HG02571 (cell line): Measurements from ENCODE around the gene KMT2D.

Experiments
- ATAC-seq: cut with Tn5 transposase; IDR thresholded peaks from one replicate; pipeline ENCODE4 v1.9.1; 2021; ENCODE audit warnings: mild to moderate bottlenecking, moderate library complexity; ENCODE audit not compliant: unreplicated experiment

The KMT2D gene, protein sequence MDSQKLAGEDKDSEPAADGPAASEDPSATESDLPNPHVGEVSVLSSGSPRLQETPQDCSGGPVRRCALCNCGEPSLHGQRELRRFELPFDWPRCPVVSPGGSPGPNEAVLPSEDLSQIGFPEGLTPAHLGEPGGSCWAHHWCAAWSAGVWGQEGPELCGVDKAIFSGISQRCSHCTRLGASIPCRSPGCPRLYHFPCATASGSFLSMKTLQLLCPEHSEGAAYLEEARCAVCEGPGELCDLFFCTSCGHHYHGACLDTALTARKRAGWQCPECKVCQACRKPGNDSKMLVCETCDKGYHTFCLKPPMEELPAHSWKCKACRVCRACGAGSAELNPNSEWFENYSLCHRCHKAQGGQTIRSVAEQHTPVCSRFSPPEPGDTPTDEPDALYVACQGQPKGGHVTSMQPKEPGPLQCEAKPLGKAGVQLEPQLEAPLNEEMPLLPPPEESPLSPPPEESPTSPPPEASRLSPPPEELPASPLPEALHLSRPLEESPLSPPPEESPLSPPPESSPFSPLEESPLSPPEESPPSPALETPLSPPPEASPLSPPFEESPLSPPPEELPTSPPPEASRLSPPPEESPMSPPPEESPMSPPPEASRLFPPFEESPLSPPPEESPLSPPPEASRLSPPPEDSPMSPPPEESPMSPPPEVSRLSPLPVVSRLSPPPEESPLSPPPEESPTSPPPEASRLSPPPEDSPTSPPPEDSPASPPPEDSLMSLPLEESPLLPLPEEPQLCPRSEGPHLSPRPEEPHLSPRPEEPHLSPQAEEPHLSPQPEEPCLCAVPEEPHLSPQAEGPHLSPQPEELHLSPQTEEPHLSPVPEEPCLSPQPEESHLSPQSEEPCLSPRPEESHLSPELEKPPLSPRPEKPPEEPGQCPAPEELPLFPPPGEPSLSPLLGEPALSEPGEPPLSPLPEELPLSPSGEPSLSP (N-terminal part only)

DNA sequence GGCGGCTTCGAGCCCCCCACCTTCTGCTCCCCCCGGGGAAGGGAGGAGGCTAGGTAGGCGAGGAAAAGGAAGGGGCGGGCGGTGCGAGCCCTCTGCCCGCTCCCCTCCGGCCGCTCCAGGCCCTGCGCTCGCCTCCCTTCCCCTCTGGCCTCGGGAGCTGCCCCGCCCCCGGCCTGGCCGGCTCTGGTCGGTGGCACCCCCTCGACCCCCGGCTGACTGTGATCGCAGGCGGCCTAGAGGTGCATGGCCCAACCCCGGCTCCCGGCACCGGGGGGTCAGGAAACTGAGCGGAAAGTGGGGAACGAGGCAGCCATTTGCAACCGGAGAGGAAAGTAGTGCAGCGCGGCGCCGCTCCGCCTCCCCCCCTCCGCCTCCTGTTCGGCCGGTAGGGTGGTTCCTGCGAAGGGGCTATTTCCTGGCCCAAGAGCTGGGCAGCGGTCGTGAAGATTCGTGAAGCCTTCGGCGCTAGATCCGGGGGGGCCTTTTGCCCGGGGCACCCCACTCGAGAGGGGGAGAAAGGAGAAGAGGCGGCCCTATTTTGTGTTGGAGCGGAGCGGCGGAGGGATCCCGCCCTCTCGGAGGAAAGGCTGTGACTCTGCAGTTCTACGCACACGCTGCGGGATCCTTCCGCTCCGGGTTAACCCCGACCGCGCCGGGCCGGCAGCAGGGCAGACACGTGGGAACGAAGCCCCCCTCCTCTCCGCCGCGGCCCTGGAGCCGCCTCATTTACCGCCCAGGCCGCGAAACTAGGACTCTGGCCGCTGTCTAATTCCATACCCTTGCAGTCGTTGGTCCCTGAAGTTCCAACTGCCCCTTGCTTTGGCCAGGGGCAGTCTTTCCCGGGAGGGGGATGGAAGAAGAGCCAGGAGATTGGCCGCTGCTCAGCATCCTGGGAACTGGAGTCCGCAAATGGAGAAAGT lies at the start of gene KMT2D:
Gene KMT2D (minus strand): TSS at position 558 of the 920 bp plus-strand sequence. CDS start 5,470 bp downstream, outside the sequence.
- peak; percentile 44 for ATAC-seq

DNA sequence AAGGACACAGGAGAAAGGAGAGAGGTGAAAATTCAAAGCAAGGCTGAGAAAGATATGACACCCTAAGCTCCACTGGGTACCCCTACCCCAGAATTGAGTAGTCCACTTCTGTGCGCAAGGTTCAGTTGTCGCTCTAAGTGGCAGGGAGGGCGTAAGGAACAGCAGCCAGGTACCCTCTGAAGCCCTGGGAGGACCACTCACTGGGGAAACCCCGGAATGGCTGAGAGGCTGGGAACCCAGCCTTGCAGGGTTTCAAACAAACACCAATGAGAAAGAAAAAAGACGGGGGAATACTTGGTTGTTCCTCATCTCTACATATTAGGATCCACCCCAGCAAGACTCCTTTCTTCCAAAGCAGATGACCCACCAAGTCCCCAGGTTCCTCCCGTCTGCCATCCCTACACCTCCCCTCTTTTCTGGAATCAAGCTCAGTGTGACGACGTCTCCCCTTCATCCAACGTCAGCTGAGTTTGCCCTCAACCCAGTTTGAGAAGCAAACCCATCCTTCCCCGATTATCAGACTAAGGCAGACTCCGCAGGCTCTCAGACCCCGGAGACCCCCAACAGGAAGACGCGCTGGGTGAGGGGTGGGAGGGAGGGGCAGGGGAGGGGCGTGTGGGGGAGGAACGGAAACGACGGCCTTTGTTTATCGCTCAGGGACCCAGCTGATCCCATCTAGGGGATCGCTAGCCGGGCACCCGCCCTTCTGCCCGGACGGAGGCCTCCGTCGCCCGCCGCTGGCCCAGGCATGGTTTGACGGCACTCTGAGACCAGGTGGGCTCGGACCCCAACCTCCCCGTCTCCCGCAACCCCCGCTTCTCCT lies 49.3 kb upstream of the KMT2D start:
- no peak for ATAC-seq

DNA sequence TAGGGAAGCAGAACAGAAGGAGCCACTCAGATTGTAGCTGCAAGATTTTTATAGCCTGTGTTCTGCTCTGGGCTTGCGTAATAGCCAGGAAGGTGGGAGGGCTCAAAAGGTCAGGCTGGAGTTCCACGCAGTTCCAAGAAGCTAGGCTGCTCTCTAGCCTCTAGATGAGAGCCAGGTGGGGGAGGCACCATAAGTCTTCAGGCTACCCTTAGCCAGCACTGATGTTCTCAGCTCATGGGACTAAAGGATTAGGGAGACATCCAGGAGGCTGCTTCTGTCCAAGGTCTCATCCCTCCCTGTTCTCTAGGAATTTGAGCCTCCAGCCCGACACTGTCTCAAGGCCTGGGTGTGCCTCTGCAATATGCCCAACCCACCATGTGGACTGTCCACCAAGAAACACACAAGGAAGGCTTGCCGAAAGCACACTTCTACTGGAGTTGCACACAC lies 48.4 kb upstream of the KMT2D start:
- ATAC-seq = no peak

DNA sequence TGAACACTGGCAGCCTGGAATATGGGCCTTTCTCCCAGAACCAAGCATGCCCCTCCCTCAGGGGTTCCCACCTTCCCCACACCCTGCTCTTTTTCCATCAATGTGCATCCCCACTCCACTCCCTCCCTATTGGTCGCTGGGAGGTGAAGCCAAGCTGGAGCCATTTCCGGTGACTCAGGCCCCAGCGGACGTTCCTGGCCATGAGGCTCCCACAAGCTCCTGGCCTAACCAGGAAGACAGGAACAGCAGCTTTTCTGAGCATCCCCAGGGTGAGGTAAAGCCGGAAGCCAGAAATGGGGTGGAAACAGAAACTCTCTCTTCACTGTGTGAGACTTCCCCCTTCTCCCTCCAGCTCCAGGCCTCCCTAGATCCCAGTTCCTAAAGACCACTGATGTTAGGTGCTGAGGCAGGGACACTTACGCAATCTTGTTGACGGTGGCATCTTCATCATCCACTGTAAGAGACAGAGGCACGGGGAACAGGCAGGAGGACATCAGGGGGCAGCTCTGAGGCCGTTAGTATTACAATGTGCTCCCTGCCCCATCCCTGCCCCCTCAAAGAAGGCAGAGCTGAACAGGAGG lies 45.0 kb upstream of the KMT2D start:
- no peak for ATAC-seq

DNA sequence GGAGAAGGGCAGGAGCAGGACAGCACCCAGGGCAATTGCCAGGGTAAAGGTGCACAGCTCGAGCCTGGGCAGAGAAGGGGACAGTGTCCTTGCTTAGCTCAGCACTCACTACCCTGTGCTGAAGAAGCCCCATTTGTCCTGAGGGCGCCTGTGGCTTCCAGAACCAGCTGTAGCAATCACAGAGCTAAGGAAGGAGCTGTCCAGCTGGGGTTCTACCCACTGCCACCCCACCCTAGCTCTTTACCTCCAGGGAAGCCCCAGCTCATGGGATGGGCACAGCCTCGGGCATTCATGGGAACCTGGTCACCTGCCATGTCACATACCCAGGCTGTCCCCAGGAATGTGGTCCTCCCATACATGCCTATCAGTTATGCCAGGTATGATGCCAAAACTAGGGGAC lies 44.2 kb upstream of the KMT2D start:
- ATAC-seq = no peak

DNA sequence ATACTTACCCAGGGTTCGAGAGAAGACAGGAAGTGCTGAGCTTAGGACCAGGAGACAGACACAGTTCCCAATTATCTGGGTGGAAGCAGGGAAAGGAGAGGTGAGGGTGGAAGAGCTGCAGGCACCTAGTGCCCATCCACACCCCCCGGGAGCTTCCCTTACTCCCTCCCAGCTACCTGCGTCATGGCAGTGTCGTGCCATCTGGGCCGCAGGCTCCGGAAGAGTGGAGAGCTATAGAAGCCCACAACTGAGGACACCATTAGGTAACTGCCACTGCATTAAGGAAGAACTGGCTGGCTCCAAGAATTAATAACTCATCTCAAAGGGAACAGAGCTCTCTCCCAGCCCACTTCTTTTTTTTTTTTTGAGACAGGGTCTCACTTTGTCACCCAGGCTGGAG lies 39.8 kb upstream of the KMT2D start:
- no peak for ATAC-seq

DNA sequence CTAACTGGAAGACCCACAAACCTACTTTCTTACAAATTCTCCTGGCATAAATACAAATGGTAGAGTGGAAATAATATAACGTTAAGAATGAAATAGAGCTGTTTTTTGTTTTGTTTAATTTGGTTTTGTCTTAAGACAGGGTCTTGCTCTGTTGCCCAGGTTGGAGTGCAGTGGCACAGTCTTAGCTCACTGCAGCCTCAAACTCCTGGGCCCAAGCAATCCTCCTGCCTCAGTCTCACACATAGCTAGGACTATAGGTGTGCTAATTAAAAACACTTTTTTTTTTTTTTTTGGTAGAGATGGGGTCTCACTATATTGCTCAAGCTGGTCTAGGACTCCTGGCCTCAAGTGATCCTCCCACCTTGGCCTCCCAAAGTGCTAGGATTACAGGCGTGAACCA lies 38.1 kb upstream of the KMT2D start:
- no peak for ATAC-seq

DNA sequence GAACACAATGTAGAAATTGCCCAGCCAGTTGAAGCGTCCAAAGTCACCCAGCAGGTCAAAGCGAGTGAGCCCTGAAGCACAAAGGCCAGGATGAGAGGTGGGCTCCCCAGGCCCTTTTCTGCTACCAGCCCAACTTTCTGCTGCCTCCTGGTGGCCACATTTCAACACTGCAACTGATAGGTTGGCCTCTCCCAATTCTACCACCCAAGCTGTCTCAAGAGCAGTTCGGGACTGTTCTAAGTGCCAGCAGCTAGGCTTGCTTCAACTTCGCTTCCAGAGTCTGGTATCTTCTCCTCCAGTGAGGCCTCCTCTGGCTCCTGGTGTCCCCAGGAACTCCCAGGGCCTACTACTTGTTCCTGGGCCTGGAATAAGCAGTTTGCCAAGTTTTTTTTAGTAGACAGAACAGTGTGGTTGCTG lies 37.4 kb upstream of the KMT2D start:
- no peak for ATAC-seq

DNA sequence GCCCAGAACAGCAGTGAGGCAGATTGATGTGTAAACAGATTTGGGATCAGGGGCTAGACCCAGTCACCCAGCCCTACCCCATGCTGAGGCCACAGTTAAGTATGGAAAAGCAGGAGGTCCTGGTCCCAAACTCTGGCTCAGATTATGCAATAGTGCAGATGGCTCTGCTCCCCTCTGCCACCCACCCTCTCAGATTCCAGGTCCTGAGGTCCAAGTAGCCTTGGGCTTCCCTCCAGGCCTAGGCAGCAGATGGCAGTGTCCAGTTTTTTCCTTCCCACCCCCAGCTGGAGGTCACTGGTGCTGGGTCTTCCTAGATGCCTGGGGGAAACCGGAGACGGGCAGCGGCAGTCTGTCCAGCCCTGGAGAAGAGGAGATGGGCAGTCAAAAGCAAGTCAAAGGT lies 36.8 kb upstream of the KMT2D start:
- no peak for ATAC-seq

DNA sequence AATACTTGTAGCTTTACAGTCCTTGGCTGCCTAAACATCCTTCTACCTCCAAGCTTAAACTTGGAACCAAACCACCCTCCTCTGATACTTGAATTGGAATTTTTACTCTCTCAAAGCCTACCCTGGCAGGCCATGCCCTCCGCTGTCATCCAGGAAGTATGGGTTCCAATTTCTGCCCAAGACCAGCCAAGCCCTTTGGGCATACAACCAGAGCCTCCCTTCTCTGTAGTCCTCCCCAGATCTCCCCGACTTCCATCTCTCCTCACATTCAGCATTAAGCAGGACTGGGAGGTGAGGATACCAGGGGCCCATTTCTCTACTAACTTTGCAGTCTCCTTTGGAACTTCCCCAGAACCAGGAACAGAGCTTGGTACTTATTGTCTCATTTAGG lies 34.4 kb upstream of the KMT2D start:
- no peak for ATAC-seq

DNA sequence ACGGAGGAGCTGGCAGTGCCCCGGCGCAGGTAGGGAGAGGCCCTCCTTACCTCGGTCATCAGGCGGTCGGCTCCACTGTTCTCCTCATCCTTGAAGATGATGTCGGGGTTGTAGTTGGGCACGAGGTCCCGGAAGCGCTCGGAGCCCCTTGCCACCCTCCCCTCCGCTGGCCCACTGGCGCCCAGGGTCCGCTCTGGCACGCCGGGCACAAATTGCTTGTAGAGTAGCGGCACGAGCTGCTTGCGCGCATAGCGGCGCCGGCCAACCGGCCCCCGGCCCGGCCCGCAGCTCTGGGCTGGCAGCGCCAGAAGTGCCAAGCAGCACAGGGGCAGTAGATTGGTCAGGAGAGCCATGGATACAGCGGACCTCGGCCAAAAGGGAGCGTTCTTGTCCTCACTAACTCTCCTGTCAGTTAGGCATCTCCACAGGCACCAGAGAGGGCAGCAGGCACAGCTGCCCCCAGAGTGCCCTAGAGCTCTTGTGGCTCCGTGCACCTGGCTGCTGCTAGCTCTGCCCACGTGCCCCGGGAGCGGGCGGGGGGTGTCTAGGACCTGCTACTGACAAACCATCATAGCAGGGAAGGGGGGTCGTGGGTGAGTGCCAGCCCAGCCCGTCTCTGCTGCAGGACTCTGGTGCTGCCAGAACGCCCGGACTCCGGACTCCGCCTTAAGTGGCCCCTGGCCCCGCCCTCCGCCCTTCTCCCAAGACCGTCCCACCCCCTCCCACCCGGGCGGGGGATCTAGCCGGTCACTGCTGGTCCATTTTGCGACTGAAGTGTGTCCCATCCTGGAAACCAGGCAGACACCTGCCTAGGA lies 33.8 kb upstream of the KMT2D start, which contains the start of gene DHH:
Gene DHH (minus strand): TSS at position 642 of the 815 bp plus-strand sequence. CDS start 289 bp downstream, at position 353.
- no peak for ATAC-seq

DNA sequence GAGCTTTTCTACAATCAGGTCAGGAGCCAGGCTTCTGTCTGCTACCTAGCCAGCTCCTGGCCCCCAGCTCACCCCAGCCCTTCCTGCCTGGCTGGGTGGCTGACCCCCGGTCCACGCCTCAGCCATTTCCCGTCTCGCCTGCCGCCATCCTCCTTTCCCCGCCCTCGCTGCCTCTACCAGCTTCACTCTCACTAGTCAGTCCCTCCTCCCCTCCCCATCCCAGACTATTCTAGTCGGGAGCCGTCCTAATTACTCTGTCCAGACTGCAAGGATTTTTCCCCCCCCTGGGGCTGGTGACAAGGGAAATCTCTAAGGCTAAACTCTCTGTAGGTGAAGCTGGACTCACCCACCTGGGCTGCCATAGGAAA lies 33.2 kb upstream of the KMT2D start:
- no peak for ATAC-seq

DNA sequence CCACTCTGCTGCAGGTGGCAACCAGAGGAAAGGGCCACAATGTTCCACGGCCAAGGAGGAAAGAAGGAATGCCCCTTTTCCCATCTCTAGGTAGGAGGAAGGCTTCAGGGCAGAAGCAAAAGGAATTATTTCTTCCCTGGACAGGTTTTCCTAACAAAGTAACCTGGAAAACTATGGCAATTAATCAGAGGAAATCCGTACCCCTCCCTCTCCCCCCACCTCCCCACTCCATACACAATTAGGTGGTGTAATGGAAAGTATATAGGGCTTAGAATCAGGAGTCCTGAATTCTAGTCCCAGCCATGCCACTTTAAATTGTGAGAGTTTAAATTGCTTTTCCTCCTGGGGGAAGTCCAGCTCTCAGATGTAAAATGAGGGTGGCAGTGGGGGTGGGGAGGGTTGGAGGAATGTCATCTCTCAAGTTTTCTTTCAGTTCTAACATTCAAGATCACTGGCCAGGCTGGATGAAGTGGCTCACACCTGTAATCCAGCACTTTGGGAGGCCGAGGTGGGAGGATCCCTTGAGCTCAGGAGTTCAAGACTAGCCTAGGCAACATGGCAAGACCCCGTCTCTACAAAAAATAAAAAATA lies 32.3 kb upstream of the KMT2D start:
- ATAC-seq = no peak

DNA sequence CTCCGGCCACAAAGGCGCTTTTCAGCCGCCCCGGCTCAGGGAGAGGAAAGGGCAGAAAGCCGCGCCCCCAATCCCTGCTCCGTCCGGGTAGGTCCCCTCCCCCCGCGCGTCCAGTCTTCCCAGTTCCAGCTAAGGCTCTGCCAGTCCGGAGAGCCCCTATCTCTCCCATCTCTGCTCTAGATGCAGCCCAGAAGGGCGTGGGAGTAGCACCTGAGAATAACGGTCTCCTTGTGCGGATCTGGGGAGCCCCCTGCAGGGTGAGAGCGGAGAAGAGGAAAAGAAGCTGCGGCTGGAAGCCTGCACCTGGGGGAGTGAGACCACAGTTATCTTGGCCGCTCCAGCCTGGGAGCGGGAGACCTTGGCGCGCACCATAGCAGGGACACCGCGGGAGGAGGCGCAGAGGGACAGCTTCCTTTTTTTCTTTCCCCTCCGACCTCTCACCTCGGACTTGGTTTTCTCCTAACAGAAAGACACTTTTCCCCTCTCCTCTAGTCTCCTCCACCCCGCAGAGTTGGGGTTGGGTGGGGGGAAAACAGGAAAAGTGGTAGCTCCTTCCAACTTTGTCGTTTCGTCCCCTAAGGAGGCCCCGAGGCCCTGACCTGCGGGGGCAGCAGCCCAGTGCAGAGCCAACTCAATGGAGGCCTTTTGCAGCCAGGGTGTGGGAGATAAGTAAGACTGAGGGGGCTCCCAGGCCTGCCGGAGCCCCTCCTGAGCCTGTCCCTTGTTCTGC lies 31.7 kb upstream of the KMT2D start:
- no peak for ATAC-seq

DNA sequence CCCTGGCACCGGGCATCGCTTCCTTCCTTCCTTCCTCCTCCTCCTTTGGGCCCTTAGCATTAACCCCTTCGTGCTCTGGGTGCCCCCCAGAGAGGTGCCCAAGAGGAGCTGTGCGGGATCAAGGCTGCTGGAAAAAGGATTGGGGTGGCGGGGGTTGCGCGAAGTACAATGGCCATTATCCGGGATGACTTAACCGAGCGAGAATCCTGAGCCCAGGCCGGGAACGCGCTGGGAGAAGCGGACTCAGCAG lies 31.2 kb upstream of the KMT2D start:
- no peak for ATAC-seq

DNA sequence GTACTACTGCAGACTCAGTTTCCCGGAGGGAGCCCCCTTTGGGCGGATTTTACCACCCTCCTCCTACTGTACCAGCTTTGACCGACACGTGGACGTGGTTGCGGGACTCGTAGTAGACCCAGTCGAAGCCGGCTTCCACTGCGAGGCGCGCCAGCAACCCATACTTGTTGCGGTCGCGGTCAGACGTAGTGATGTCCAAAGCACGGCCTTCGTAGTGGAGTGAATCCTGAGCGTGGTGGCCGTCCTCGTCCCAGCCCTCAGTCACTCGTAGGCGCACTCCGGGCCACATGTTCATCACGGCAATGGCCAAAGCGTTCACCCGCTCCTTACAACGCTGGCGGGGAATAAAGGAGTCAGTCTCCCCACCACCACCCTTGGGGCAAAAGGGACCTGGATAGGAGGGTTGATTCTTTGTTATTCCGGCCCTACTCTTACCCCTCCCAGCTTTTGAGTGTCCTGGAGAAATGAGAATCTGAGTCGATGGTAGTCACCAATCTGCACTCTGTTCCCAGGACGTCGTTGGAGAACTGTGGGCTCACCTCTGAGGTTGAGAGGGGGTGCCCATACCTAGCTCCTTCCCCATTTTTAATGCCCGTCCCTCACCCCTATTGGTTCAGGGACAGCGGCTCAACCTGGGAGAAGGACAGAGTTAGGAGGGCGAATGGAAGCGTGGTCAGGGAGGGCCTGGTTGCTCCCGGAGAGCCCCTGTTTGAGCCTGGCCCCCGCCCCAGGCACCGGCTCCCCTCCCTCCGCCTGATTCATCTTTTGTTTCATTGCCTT lies 30.7 kb upstream of the KMT2D start:
- no peak for ATAC-seq
